Activated CD8-positive, alpha-beta T cell treated with anti-CD3 and anti-CD28 coated beads for 36 hours (primary cell): ENCODE results near the gene GMCL1. TPM values are rescaled to one million over a fixed set of nuclear protein-coding genes. Genes with fewer than 3 reads are reported as not detected.

Experiments used
- ATAC-seq: fragments of 200-7000 bp; cut with Tn5 transposase; one replicate; pipeline ENCODE4 v1.10.0; 2021; ENCODE audit warnings: mild to moderate bottlenecking, moderate library complexity
- CTCF ChIA-PET: fragments of 350-600 bp; sonication (Branson Sonifier 250); formaldehyde crosslinking; loops from one replicate; lab custom pipeline; 2021; ENCODE audit warnings: antibody characterized with exemption; lab: Charles Lee
- POLR2A ChIA-PET: fragments of 350-600 bp; sonication (Branson Sonifier 250); formaldehyde crosslinking; loops from one replicate; lab custom pipeline; 2021; ENCODE audit warnings: antibody characterized with exemption; lab: Charles Lee
- DNase-seq: peaks from one replicate; pipeline ENCODE4 v3.0.0-alpha.2; 2020
- H3K27ac Mint-ChIP-seq: one replicate; pipeline ENCODE4 v1.8.0; 2021; ENCODE audit warnings: mild to moderate bottlenecking, mixed read lengths
- H3K27me3 Mint-ChIP-seq: one replicate; pipeline ENCODE4 v1.8.0; 2021; ENCODE audit warnings: mixed read lengths
- H3K36me3 Mint-ChIP-seq: one replicate; pipeline ENCODE4 v1.8.0; 2021; ENCODE audit warnings: low read depth, mixed read lengths
- H3K4me1 Mint-ChIP-seq: one replicate; pipeline ENCODE4 v1.8.0; 2021; ENCODE audit warnings: low read depth, mixed read lengths
- H3K4me3 Mint-ChIP-seq: one replicate; pipeline ENCODE4 v1.8.0; 2021; ENCODE audit warnings: mild to moderate bottlenecking, moderate library complexity, mixed read lengths
- H3K9me3 Mint-ChIP-seq: one replicate; pipeline ENCODE4 v1.8.0; 2021; ENCODE audit warnings: mixed read lengths
- intact Hi-C: fragments of 100-400 bp; cut with micrococcal nuclease; formaldehyde crosslinking; loops from one replicate; pipeline ENCODE4 v1.10.0; 2022
- total RNA-seq, 2 experiments: library from RNA; stranded (reverse); gene quantifications; one replicate each; pipeline ENCODE4 v1.2.3, GENCODE V29; 2021
- TF ChIP-seq, protein P1 (sequence below): fragments of 200-600 bp; IDR thresholded peaks from one replicate; pipeline ENCODE4 v1.8.0; 2022; ENCODE audit warnings: antibody characterized with exemption, mild to moderate bottlenecking

The GMCL1 gene
- total RNA-seq, 2 experiments from 2014 or later, result 18.1 to 20.4 TPM

DNA sequence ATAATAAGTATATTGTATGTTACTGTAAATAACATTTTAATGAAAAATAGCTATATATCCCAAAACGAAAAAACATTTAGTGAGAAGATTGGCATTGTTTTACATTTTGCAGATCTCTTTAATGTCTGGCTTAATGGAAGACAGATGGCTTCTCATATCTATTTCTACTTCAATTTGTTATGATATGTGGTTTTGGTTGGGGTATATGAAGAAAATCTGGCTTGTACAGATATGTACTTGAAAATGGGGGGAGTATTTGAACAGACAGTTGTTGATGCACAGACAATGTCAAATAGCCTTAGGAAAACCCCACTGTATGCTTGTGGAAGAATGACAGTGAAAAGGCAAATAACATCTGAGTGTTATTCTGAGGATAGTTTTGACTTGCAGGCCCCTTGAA, 23.6 kb upstream of the GMCL1 start:
- no peaks in the 10 kb centered on the region for H3K9me3 Mint-ChIP-seq

DNA sequence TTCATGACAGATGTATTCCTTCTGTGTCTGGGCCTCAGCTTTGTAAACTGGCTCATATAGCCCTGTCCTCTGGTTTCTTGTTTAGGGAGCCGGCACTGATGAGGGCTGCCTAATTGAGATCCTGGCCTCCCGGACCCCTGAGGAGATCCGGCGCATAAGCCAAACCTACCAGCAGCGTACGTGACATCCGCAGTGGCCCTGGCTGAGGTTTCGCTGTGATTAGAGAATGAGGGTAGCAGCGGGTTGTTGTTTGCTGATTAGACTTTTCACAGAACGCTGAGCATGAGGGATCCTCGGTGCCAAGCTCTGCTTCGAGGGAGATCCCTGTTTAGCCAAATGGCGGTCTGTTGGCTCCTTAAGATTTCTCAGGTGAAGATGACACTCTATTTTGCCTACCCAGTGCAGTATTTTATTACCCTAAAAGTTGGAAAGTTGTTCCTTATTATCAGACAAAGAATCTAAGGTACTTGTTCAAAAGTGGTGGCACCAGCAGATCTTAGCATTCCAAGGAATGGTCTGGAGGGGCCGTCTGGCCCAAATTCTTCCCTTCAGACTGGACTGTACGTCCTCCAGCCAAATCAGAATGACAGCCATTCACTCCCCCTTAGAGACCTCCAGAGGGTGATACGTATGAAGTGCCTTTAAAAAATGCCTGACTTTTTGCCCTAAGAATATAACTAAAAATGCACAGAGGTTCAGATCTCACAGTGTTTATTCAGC, 21.5 kb upstream of the GMCL1 start:
- ATAC-seq (no peak), DNase-seq (no peak)
- H3K4me3 Mint-ChIP-seq, result no peak overlapping the region
- no peak overlapping the region for H3K27ac Mint-ChIP-seq
- peaks cover 4% of the 10 kb centered on the region for H3K36me3 Mint-ChIP-seq
- ChIA-PET CTCF (interaction anchor here (1.8 to 6.3 kb wide), 2 partner anchors 9 to 83 kb away, joined by 7 to 87 read pairs; no protein-coding TSS in a partner anchor), POLR2A (no interaction called here)
- no peaks in the 10 kb centered on the region for H3K9me3 Mint-ChIP-seq
- H3K4me1 Mint-ChIP-seq, result peaks cover 6% of the 10 kb centered on the region
- intact Hi-C loops, result no loop called here
- H3K27me3 Mint-ChIP-seq, result no peaks in the 10 kb centered on the region
- TF ChIP-seq, protein P1, sequence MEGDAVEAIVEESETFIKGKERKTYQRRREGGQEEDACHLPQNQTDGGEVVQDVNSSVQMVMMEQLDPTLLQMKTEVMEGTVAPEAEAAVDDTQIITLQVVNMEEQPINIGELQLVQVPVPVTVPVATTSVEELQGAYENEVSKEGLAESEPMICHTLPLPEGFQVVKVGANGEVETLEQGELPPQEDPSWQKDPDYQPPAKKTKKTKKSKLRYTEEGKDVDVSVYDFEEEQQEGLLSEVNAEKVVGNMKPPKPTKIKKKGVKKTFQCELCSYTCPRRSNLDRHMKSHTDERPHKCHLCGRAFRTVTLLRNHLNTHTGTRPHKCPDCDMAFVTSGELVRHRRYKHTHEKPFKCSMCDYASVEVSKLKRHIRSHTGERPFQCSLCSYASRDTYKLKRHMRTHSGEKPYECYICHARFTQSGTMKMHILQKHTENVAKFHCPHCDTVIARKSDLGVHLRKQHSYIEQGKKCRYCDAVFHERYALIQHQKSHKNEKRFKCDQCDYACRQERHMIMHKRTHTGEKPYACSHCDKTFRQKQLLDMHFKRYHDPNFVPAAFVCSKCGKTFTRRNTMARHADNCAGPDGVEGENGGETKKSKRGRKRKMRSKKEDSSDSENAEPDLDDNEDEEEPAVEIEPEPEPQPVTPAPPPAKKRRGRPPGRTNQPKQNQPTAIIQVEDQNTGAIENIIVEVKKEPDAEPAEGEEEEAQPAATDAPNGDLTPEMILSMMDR, result no peak

More for the DNA sequence above, 23.6 kb upstream of the GMCL1 start:
- ChIA-PET POLR2A (no interaction called here), CTCF (interaction anchor here (0.6 to 8.7 kb wide), 4 partner anchors 10 to 81 kb away, joined by 3 to 73 read pairs (median 13); no protein-coding TSS in a partner anchor)
- no peak for ATAC-seq
- peaks cover 6% of the 10 kb centered on the region for H3K4me1 Mint-ChIP-seq
- no peak overlapping the region for H3K27ac Mint-ChIP-seq
- TF ChIP-seq, protein P1, result no peak
- intact Hi-C loops, result no loop called here
- H3K27me3 Mint-ChIP-seq, result no peaks in the 10 kb centered on the region
- H3K4me3 Mint-ChIP-seq, result no peak overlapping the region
- no peak for DNase-seq
- H3K36me3 Mint-ChIP-seq, result peaks cover 4% of the 10 kb centered on the region

DNA sequence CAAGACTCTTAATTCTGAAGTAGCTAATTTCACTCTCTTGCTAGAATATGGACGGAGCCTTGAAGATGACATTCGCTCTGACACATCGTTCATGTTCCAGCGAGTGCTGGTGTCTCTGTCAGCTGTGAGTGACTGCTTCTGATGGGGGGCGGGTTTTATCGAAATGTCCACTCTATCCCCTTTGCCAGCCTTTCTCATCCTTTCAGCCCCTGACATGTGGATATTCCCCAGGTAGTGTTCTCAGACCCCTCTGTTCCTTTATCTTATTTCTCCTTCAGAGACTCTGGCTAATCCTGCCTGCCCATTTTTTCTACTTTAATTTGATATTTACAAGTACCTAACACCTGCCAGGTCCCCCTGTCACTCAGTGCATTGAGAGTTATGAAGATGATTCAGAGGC, 18.9 kb upstream of the GMCL1 start:
- no peaks in the 10 kb centered on the region for H3K36me3 Mint-ChIP-seq
- ATAC-seq, result no peak
- intact Hi-C loops, result no loop called here
- no peaks in the 10 kb centered on the region for H3K27me3 Mint-ChIP-seq
- TF ChIP-seq, protein P1, result no peak
- CTCF ChIA-PET, result interaction anchor here (1.0 to 6.3 kb wide), 2 partner anchors 20 to 85 kb away, joined by 4 to 87 read pairs; no protein-coding TSS in a partner anchor
- no peaks in the 10 kb centered on the region for H3K4me1 Mint-ChIP-seq
- no peak overlapping the region for H3K4me3 Mint-ChIP-seq
- no peak overlapping the region for H3K27ac Mint-ChIP-seq
- H3K9me3 Mint-ChIP-seq, result no peaks in the 10 kb centered on the region
- no peak for DNase-seq
- POLR2A ChIA-PET, result interaction anchor here (0.5 kb wide), 1 partner anchor 85 kb away, joined by 3 read pairs; no protein-coding TSS in a partner anchor

GRCh38 chr2:69811018-69811417, 18.4 kb upstream of the GMCL1 start:
- Mint-ChIP-seq H3K27ac (no peak overlapping the region), H3K27me3 (no peaks in the 10 kb centered on the region), H3K9me3 (no peaks in the 10 kb centered on the region), H3K36me3 (no peaks in the 10 kb centered on the region), H3K4me1 (no peaks in the 10 kb centered on the region), H3K4me3 (no peak overlapping the region)
- CTCF ChIA-PET, result interaction anchor here (0.9 to 6.3 kb wide), 2 partner anchors 86 to 97 kb away, joined by 3 to 87 read pairs; no protein-coding TSS in a partner anchor
- POLR2A ChIA-PET, result interaction anchor here (0.5 to 2.5 kb wide), 2 partner anchors 85 to 86 kb away, joined by 3 to 12 read pairs; no protein-coding TSS in a partner anchor
- intact Hi-C loops, result no loop called here
- TF ChIP-seq, protein P1, result no peak
- no peak for DNase-seq
- no peak for ATAC-seq

- ChIA-PET POLR2A (interaction anchor here (2.5 kb wide), 1 partner anchor 86 kb away, joined by 12 read pairs; no protein-coding TSS in a partner anchor), CTCF (interaction anchor here (0.9 to 6.3 kb wide), 3 partner anchors 86 to 257 kb away, joined by 3 to 87 read pairs (median 3); no protein-coding TSS in a partner anchor)
- Mint-ChIP-seq H3K27ac (no peak overlapping the region), H3K36me3 (no peaks in the 10 kb centered on the region), H3K4me1 (no peaks in the 10 kb centered on the region), H3K4me3 (no peak overlapping the region), H3K27me3 (no peaks in the 10 kb centered on the region), H3K9me3 (no peaks in the 10 kb centered on the region)
- intact Hi-C loops, result no loop called here
- TF ChIP-seq, protein P1, result no peak
- ATAC-seq (no peak), DNase-seq (no peak)
These were observed 17.9 kb upstream of the GMCL1 start for GRCh38 chr2:69811591-69811990.
